ENCODE measurements around the gene PPP2R3B. TPM values are rescaled to one million over a fixed set of nuclear protein-coding genes. Genes with fewer than 3 reads are reported as not detected.

Gene PPP2R3B
- total RNA-seq, 1 donor from 2014 or later, result 53.4 TPM

DNA sequence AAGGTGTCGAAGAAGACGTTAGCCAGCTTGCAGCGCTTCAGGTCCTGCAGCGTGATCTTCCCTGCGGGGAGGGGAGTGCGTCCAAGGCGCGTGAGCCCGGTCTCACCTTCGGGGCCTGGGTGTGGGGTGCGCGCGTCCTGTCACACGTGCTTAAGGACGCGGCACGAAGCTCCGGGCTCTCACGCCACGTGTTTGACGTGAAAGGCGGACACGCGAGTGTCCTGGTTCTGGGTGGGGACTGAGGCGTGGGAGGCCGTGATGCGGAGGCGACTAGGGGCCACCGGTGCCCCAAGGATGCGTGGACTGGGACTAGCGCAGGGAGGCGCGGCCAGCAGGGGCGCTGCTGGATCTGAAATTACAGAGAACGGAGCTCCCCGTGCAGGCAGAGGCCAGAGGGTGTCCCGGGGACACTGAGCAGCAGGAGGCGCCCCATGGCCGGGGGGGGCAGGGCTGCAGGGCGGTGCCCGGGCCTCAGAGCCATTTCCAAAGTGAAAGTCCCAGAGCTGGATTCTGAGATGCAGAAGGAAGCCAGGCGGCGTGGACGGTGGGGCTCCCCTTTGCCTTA lies 47.8 kb downstream of the PPP2R3B start:
- Mint-ChIP-seq H3K27ac (no peak overlapping the region), H3K4me1 (ENCODE audit: unreplicated experiment) (no peaks in the 10 kb centered on the region), H3K36me3 (peaks cover 24% of the 10 kb centered on the region)

DNA sequence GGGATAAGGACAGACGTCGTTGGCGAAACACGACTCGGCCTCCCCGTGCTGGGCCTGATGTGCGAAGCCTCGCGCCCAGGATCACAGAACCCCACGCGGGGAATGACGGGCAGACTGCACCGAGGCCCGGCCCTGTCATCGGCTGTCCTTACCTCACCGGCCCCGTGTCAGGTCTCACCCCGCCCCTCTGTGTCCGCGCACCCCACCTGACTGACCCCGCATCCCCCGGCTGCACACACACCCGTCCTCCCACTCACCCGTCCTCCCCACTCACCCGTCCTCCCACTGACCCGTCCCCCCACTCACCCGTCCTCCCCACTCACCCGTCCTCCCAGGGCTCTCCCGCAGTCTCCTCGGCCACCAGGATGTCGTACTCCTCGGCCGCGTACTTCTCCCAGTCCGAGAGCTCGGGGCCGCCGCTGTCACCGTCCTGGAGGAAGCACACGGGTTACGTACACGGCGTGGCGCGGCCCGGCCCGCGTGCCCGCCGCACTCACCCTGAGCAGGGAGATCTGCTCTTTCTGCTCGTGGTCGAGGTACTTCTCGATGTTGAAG lies 48.3 kb downstream of the PPP2R3B start:
- Mint-ChIP-seq H3K27ac (no peak overlapping the region), H3K4me3 (no peak overlapping the region), H3K4me1 (ENCODE audit: unreplicated experiment) (no peaks in the 10 kb centered on the region), H3K9me3 (no peaks in the 10 kb centered on the region), H3K36me3 (peaks cover 24% of the 10 kb centered on the region), H3K27me3 (no peaks in the 10 kb centered on the region)
- TF ChIP-seq CTCF (conservative IDR thresholded peaks at IDR 0.05), result no peak
- no peak for DNase-seq (ENCODE audit: extremely low spot score, unreplicated experiment)

More for the DNA sequence above, 47.8 kb downstream of the PPP2R3B start:
- H3K27me3 Mint-ChIP-seq, result no peaks in the 10 kb centered on the region
- DNase-seq (ENCODE audit: extremely low spot score, unreplicated experiment), result no peak
- no peak for TF ChIP-seq CTCF (conservative IDR thresholded peaks at IDR 0.05)
- H3K9me3 Mint-ChIP-seq, result no peaks in the 10 kb centered on the region
- H3K4me3 Mint-ChIP-seq, result no peak overlapping the region

- no peak overlapping the region for H3K27ac Mint-ChIP-seq
- no peaks in the 10 kb centered on the region for H3K4me1 Mint-ChIP-seq (ENCODE audit: unreplicated experiment)
- H3K9me3 Mint-ChIP-seq, result no peaks in the 10 kb centered on the region
- H3K36me3 Mint-ChIP-seq, result peaks cover 24% of the 10 kb centered on the region
- no peak for TF ChIP-seq CTCF (conservative IDR thresholded peaks at IDR 0.05)
- no peak for DNase-seq (ENCODE audit: extremely low spot score, unreplicated experiment)
- H3K4me3 Mint-ChIP-seq, result no peak overlapping the region
- H3K27me3 Mint-ChIP-seq, result no peaks in the 10 kb centered on the region
These were observed 49.3 kb downstream of the PPP2R3B start for GRCh38 chrX:337331-337831.

GRCh38 chrX:336227-336626 lies 50.5 kb downstream of the PPP2R3B start:
- H3K4me1 Mint-ChIP-seq (ENCODE audit: unreplicated experiment), result no peaks in the 10 kb centered on the region
- DNase-seq (ENCODE audit: extremely low spot score, unreplicated experiment), result no peak
- H3K9me3 Mint-ChIP-seq, result no peaks in the 10 kb centered on the region
- H3K36me3 Mint-ChIP-seq, result peaks cover 20% of the 10 kb centered on the region
- TF ChIP-seq CTCF (conservative IDR thresholded peaks at IDR 0.05), result no peak
- H3K27me3 Mint-ChIP-seq, result no peaks in the 10 kb centered on the region
- H3K27ac Mint-ChIP-seq, result no peak overlapping the region
- H3K4me3 Mint-ChIP-seq, result no peak overlapping the region

DNA sequence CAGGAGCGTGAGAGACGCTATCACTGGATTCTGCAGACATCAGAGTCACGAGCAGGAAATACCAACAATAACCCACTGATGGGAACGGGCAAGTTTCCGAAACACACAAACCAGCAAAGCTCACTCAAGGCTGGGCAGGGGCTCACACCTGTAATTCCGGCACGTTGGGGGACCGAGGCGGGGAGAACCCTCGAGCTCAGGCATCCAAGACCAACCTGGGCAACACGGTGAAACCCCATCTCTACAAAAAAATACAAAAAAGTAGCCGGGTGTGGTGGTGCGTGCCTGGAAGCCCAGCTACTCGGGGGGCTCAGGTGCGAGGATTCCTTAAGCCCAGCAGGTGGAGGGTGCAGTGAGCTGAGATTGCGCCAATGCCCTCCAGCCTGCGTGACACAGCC lies 51.0 kb downstream of the PPP2R3B start:
- H3K4me1 Mint-ChIP-seq (ENCODE audit: unreplicated experiment), result no peaks in the 10 kb centered on the region
- H3K27me3 Mint-ChIP-seq, result no peaks in the 10 kb centered on the region
- no peak for TF ChIP-seq CTCF (conservative IDR thresholded peaks at IDR 0.05)
- H3K4me3 Mint-ChIP-seq, result no peak overlapping the region
- no peak overlapping the region for H3K27ac Mint-ChIP-seq
- H3K9me3 Mint-ChIP-seq, result no peaks in the 10 kb centered on the region
- no peak for DNase-seq (ENCODE audit: extremely low spot score, unreplicated experiment)
- peaks cover 20% of the 10 kb centered on the region for H3K36me3 Mint-ChIP-seq

Data from type B pancreatic cell (in vitro differentiated cells).